Measurements from ENCODE around the gene TPM2.

TPM2 gene

GRCh38 chr9:35711501-35712428 is 22.0 kb upstream of the TPM2 start:
- H3K4me1 ChIP-seq (ENCODE audit: control insufficient read depth in 5 of 5, insufficient read depth in 5 of 5, low read length in 5 of 5), result peaks cover 0 to 3% (median 0%) of the 10 kb centered on the region in 5 donors
- H3K36me3 ChIP-seq (ENCODE audit: control insufficient read depth in 5 of 5, insufficient read depth in 5 of 5, low read length in 5 of 5), result peaks cover 19 to 95% (median 94%) of the 10 kb centered on the region in 5 donors
- peaks cover 0 to 3% (median 0%) of the 10 kb centered on the region in 5 donors for H3K9me3 ChIP-seq (ENCODE audit: control insufficient read depth in 5 of 5, low read length in 5 of 5)
- no peak overlapping the region for H3K9ac ChIP-seq (ENCODE audit: low read length in 5 of 5)
- no peak overlapping the region for H3K4me3 ChIP-seq (ENCODE audit: low read depth in 1 of 5, low read length in 5 of 5)
- H3K27me3 ChIP-seq (ENCODE audit: control insufficient read depth in 5 of 5, insufficient read depth in 4 of 5, low read length in 5 of 5), result no peaks in the 10 kb centered on the region
- no peak overlapping the region for H3K27ac ChIP-seq (ENCODE audit: low read depth, low read length)

- Histone ChIP-seq H3K36me3 (ENCODE audit: control insufficient read depth in 5 of 5, insufficient read depth in 5 of 5, low read length in 5 of 5) (peaks cover 19 to 95% (median 94%) of the 10 kb centered on the region in 5 donors), H3K9ac (ENCODE audit: low read length in 5 of 5) (no peak overlapping the region), H3K4me3 (ENCODE audit: low read depth in 1 of 5, low read length in 5 of 5) (no peak overlapping the region), H3K9me3 (ENCODE audit: control insufficient read depth in 5 of 5, low read length in 5 of 5) (peaks cover 0 to 3% (median 0%) of the 10 kb centered on the region in 5 donors), H3K4me1 (ENCODE audit: control insufficient read depth in 5 of 5, insufficient read depth in 5 of 5, low read length in 5 of 5) (peaks cover 0 to 4% (median 0%) of the 10 kb centered on the region in 5 donors), H3K27ac (ENCODE audit: low read depth, low read length) (no peak overlapping the region), H3K27me3 (ENCODE audit: control insufficient read depth in 5 of 5, insufficient read depth in 4 of 5, low read length in 5 of 5) (no peaks in the 10 kb centered on the region)
These were observed 21.2 kb upstream of the TPM2 start for GRCh38 chr9:35710818-35711500.

GRCh38 chr9:35708146-35708545 is 18.4 kb upstream of the TPM2 start:
- Histone ChIP-seq H3K27ac (ENCODE audit: low read depth, low read length) (no peak overlapping the region), H3K27me3 (ENCODE audit: control insufficient read depth in 5 of 5, insufficient read depth in 4 of 5, low read length in 5 of 5) (no peaks in the 10 kb centered on the region), H3K9me3 (ENCODE audit: control insufficient read depth in 5 of 5, low read length in 5 of 5) (no peaks in the 10 kb centered on the region), H3K36me3 (ENCODE audit: control insufficient read depth in 5 of 5, insufficient read depth in 5 of 5, low read length in 5 of 5) (peaks cover 13 to 95% (median 94%) of the 10 kb centered on the region in 5 donors), H3K4me3 (ENCODE audit: low read depth in 1 of 5, low read length in 5 of 5) (no peak overlapping the region), H3K4me1 (ENCODE audit: control insufficient read depth in 5 of 5, insufficient read depth in 5 of 5, low read length in 5 of 5) (peaks cover 0 to 9% (median 0%) of the 10 kb centered on the region in 5 donors), H3K9ac (ENCODE audit: low read length in 5 of 5) (no peak overlapping the region)

GRCh38 chr9:35706951-35707350 is 17.2 kb upstream of the TPM2 start:
- H3K4me1 ChIP-seq (ENCODE audit: control insufficient read depth in 5 of 5, insufficient read depth in 5 of 5, low read length in 5 of 5), result peaks cover 0 to 9% (median 0%) of the 10 kb centered on the region in 5 donors
- H3K36me3 ChIP-seq (ENCODE audit: control insufficient read depth in 5 of 5, insufficient read depth in 5 of 5, low read length in 5 of 5), result peaks cover 13 to 94% (median 93%) of the 10 kb centered on the region in 5 donors
- no peaks in the 10 kb centered on the region for H3K27me3 ChIP-seq (ENCODE audit: control insufficient read depth in 5 of 5, insufficient read depth in 4 of 5, low read length in 5 of 5)
- no peak overlapping the region for H3K27ac ChIP-seq (ENCODE audit: low read depth, low read length)
- H3K4me3 ChIP-seq (ENCODE audit: low read depth in 1 of 5, low read length in 5 of 5), result no peak overlapping the region
- no peak overlapping the region for H3K9ac ChIP-seq (ENCODE audit: low read length in 5 of 5)
- H3K9me3 ChIP-seq (ENCODE audit: control insufficient read depth in 5 of 5, low read length in 5 of 5), result no peaks in the 10 kb centered on the region

- Histone ChIP-seq H3K4me1 (ENCODE audit: control insufficient read depth in 5 of 5, insufficient read depth in 5 of 5, low read length in 5 of 5) (peaks cover 0 to 9% (median 0%) of the 10 kb centered on the region in 5 donors), H3K27ac (ENCODE audit: low read depth, low read length) (no peak overlapping the region), H3K36me3 (ENCODE audit: control insufficient read depth in 5 of 5, insufficient read depth in 5 of 5, low read length in 5 of 5) (peaks cover 20 to 94% (median 93%) of the 10 kb centered on the region in 5 donors), H3K9ac (ENCODE audit: low read length in 5 of 5) (no peak overlapping the region), H3K9me3 (ENCODE audit: control insufficient read depth in 5 of 5, low read length in 5 of 5) (no peaks in the 10 kb centered on the region), H3K4me3 (ENCODE audit: low read depth in 1 of 5, low read length in 5 of 5) (no peak overlapping the region), H3K27me3 (ENCODE audit: control insufficient read depth in 5 of 5, insufficient read depth in 4 of 5, low read length in 5 of 5) (no peaks in the 10 kb centered on the region)
These were observed 16.2 kb upstream of the TPM2 start for GRCh38 chr9:35705836-35706430.

GRCh38 chr9:35705372-35705771 is 15.6 kb upstream of the TPM2 start:
- Histone ChIP-seq H3K27me3 (ENCODE audit: control insufficient read depth in 5 of 5, insufficient read depth in 4 of 5, low read length in 5 of 5) (no peaks in the 10 kb centered on the region), H3K4me3 (ENCODE audit: low read depth in 1 of 5, low read length in 5 of 5) (no peak overlapping the region), H3K9ac (ENCODE audit: low read length in 5 of 5) (no peak overlapping the region), H3K27ac (ENCODE audit: low read depth, low read length) (no peak overlapping the region), H3K9me3 (ENCODE audit: control insufficient read depth in 5 of 5, low read length in 5 of 5) (no peaks in the 10 kb centered on the region), H3K4me1 (ENCODE audit: control insufficient read depth in 5 of 5, insufficient read depth in 5 of 5, low read length in 5 of 5) (peaks cover 0 to 9% (median 0%) of the 10 kb centered on the region in 5 donors), H3K36me3 (ENCODE audit: control insufficient read depth in 5 of 5, insufficient read depth in 5 of 5, low read length in 5 of 5) (peaks cover 25 to 94% (median 93%) of the 10 kb centered on the region in 5 donors)

GRCh38 chr9:35703906-35704672 is 14.4 kb upstream of the TPM2 start:
- Histone ChIP-seq H3K9me3 (ENCODE audit: control insufficient read depth in 5 of 5, low read length in 5 of 5) (no peaks in the 10 kb centered on the region), H3K27ac (ENCODE audit: low read depth, low read length) (no peak overlapping the region), H3K36me3 (ENCODE audit: control insufficient read depth in 5 of 5, insufficient read depth in 5 of 5, low read length in 5 of 5) (peaks cover 24 to 99% (median 98%) of the 10 kb centered on the region in 5 donors), H3K4me1 (ENCODE audit: control insufficient read depth in 5 of 5, insufficient read depth in 5 of 5, low read length in 5 of 5) (peaks cover 0 to 9% (median 0%) of the 10 kb centered on the region in 5 donors), H3K9ac (ENCODE audit: low read length in 5 of 5) (no peak overlapping the region), H3K4me3 (ENCODE audit: low read depth in 1 of 5, low read length in 5 of 5) (no peak overlapping the region), H3K27me3 (ENCODE audit: control insufficient read depth in 5 of 5, insufficient read depth in 4 of 5, low read length in 5 of 5) (no peaks in the 10 kb centered on the region)

- Histone ChIP-seq H3K9ac (ENCODE audit: low read length in 5 of 5) (no peak overlapping the region), H3K9me3 (ENCODE audit: control insufficient read depth in 5 of 5, low read length in 5 of 5) (no peaks in the 10 kb centered on the region), H3K4me3 (ENCODE audit: low read depth in 1 of 5, low read length in 5 of 5) (no peak overlapping the region), H3K36me3 (ENCODE audit: control insufficient read depth in 5 of 5, insufficient read depth in 5 of 5, low read length in 5 of 5) (peaks cover 19 to 99% (median 98%) of the 10 kb centered on the region in 5 donors), H3K27ac (ENCODE audit: low read depth, low read length) (no peak overlapping the region), H3K4me1 (ENCODE audit: control insufficient read depth in 5 of 5, insufficient read depth in 5 of 5, low read length in 5 of 5) (peaks cover 0 to 9% (median 0%) of the 10 kb centered on the region in 5 donors), H3K27me3 (ENCODE audit: control insufficient read depth in 5 of 5, insufficient read depth in 4 of 5, low read length in 5 of 5) (no peaks in the 10 kb centered on the region)
These were observed 13.0 kb upstream of the TPM2 start for GRCh38 chr9:35702696-35703095.

GRCh38 chr9:35700942-35701341 is 11.2 kb upstream of the TPM2 start:
- Histone ChIP-seq H3K36me3 (ENCODE audit: control insufficient read depth in 5 of 5, insufficient read depth in 5 of 5, low read length in 5 of 5) (peaks cover 19 to 99% (median 96%) of the 10 kb centered on the region in 5 donors), H3K27me3 (ENCODE audit: control insufficient read depth in 5 of 5, insufficient read depth in 4 of 5, low read length in 5 of 5) (no peaks in the 10 kb centered on the region), H3K9me3 (ENCODE audit: control insufficient read depth in 5 of 5, low read length in 5 of 5) (no peaks in the 10 kb centered on the region), H3K27ac (ENCODE audit: low read depth, low read length) (no peak overlapping the region), H3K4me3 (ENCODE audit: low read depth in 1 of 5, low read length in 5 of 5) (no peak overlapping the region), H3K9ac (ENCODE audit: low read length in 5 of 5) (no peak overlapping the region), H3K4me1 (ENCODE audit: control insufficient read depth in 5 of 5, insufficient read depth in 5 of 5, low read length in 5 of 5) (peaks cover 0 to 6% (median 0%) of the 10 kb centered on the region in 5 donors)
